ENCODE data around the gene SH3RF3. TPM values are rescaled to one million over a fixed set of nuclear protein-coding genes. Genes with fewer than 3 reads are reported as not detected.

The SH3RF3 gene
- total and polyA plus RNA-seq, 9 of the 15 experiments (the other 6 are each of a cell fraction or from before 2014, with no cell fraction given) = 0.02 TPM; not detected in 8

DNA sequence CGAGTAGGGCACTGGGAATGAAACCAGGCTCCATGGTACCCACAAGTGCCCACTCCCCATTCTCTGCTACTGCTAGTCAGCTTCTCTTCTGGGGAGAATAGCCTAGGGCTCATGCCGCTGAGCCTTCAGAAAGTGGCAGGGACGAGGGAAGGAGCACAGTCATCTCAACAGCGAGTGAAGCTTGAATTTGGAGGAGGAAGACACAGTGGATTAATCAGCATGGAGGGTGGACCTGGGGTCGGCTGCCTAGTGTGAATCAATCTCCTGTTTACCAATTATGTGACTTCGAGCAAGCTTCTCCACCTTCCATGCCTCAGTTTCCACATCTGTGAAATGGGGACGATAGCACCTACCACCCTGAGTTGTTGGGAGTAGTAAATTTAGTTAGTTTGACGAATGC is 327.8 kb downstream of the SH3RF3 start:
- FAIRE-seq = no peak
- ATAC-seq = no peak
- peaks cover 6 to 33% of the 10 kb centered on the region in 2 experiments; a peak in 3 of 5 replicates for H3K27me3 ChIP-seq (ENCODE audit: control insufficient read depth in 2 of 2, insufficient read depth in 2 of 2, low read length in 2 of 2)
- no peak overlapping the region for H3K9ac ChIP-seq (ENCODE audit: insufficient read depth in 1 of 2, low read depth in 2 of 2, low read length in 2 of 2)
- no peak overlapping the region for H2AFZ ChIP-seq (ENCODE audit: low read depth, low read length)
- no peaks in the 10 kb centered on the region for H3K9me1 ChIP-seq (ENCODE audit: control insufficient read depth, insufficient read depth, low read length)
- H3K4me3 ChIP-seq = no peak overlapping the region
- H4K20me1 ChIP-seq (replicated peaks; ENCODE audit: control insufficient read depth, insufficient read depth, low read length) = no peaks in the 10 kb centered on the region
- TF ChIP-seq, protein P1, sequence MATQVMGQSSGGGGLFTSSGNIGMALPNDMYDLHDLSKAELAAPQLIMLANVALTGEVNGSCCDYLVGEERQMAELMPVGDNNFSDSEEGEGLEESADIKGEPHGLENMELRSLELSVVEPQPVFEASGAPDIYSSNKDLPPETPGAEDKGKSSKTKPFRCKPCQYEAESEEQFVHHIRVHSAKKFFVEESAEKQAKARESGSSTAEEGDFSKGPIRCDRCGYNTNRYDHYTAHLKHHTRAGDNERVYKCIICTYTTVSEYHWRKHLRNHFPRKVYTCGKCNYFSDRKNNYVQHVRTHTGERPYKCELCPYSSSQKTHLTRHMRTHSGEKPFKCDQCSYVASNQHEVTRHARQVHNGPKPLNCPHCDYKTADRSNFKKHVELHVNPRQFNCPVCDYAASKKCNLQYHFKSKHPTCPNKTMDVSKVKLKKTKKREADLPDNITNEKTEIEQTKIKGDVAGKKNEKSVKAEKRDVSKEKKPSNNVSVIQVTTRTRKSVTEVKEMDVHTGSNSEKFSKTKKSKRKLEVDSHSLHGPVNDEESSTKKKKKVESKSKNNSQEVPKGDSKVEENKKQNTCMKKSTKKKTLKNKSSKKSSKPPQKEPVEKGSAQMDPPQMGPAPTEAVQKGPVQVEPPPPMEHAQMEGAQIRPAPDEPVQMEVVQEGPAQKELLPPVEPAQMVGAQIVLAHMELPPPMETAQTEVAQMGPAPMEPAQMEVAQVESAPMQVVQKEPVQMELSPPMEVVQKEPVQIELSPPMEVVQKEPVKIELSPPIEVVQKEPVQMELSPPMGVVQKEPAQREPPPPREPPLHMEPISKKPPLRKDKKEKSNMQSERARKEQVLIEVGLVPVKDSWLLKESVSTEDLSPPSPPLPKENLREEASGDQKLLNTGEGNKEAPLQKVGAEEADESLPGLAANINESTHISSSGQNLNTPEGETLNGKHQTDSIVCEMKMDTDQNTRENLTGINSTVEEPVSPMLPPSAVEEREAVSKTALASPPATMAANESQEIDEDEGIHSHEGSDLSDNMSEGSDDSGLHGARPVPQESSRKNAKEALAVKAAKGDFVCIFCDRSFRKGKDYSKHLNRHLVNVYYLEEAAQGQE (IDR thresholded peaks at IDR 0.05; ENCODE audit: borderline replicate concordance) = no peak
- TF ChIP-seq, protein P1 (CRISPR knock-in tag; IDR thresholded peaks at IDR 0.05; ENCODE audit: low read depth) = no peak
- TF ChIP-seq RBM25 (IDR thresholded peaks at IDR 0.05; ENCODE audit: low read depth, low read length, severe bottlenecking) = peak; percentile 52
- WGBS (ENCODE audit: insufficient coverage, low coverage, missing lambda C conversion rate) = 2% methylated on average over 8 of the region's 8 CpGs
- no peaks in the 10 kb centered on the region for H3K79me2 ChIP-seq (ENCODE audit: control insufficient read depth, insufficient read depth, low read length)
- no peak overlapping the region for H3K27ac ChIP-seq (ENCODE audit: extremely low read depth, low read depth, low read length)
- intact Hi-C loops (cut with micrococcal nuclease) (no loop called here), in situ Hi-C loops (cut with MboI) (no loop called here)
- no peaks in the 10 kb centered on the region for H3K9me3 ChIP-seq (replicated peaks; ENCODE audit: control insufficient read depth, insufficient read depth, low read depth, low read length)
- H3K36me3 ChIP-seq (ENCODE audit: control insufficient read depth, insufficient read depth, low read length) = no peaks in the 10 kb centered on the region
- no peak overlapping the region for H3K4me2 ChIP-seq (ENCODE audit: insufficient read depth, low read length)
- no peak for DNase-seq (ENCODE audit: extremely low read depth in 1 of 4, low spot score in 3 of 4)
- BruUV-seq (replicated peaks) = no TSS peak
- H3K4me1 ChIP-seq (replicated peaks in 1 of 2; ENCODE audit: control insufficient read depth in 2 of 2, insufficient read depth in 2 of 2, low read length in 2 of 2) = no peaks in the 10 kb centered on the region
- POLR2A ChIA-PET = no interaction called here
- CTCF ChIA-PET (ENCODE audit: low intra/inter-chr PET ratio) = no interaction called here
